GM12874 (cell line): ENCODE results near the gene AUNIP.

Experiments used
- CTCF ChIP-seq: IDR thresholded peaks from 2 replicates; pipeline ENCODE4 v1.5.1; 2011; ENCODE audit warnings: low read depth, mild to moderate bottlenecking, control low read depth, low read length, moderate library complexity; ENCODE audit not compliant: insufficient read depth

Gene AUNIP

GRCh38 chr1:25896266-25896665, 37.0 kb upstream of the AUNIP start:
- TF ChIP-seq CTCF: no peak

GRCh38 chr1:25895365-25895990, 36.2 kb upstream of the AUNIP start:
- peak; percentile 95 for TF ChIP-seq CTCF

GRCh38 chr1:25893116-25893515, 33.9 kb upstream of the AUNIP start:
- no peak for TF ChIP-seq CTCF

GRCh38 chr1:25891606-25892005, 32.3 kb upstream of the AUNIP start:
- TF ChIP-seq CTCF: no peak

- TF ChIP-seq CTCF: no peak
Measured at GRCh38 chr1:25890239-25891034, 31.2 kb upstream of the AUNIP start.

GRCh38 chr1:25889470-25889869, 30.2 kb upstream of the AUNIP start:
- no peak for TF ChIP-seq CTCF

- TF ChIP-seq CTCF: no peak
Measured at GRCh38 chr1:25888426-25888987, 29.2 kb upstream of the AUNIP start.
